ENCODE data around the gene PLSCR1.
"Not testable (repeated sequence)": the region's sequence is repeated elsewhere in the genome, so short reads cannot be mapped to it uniquely, and the experiment has no call there.

PLSCR1 gene

GRCh38 chr3:146513386-146514051, 30.9 kb downstream of the PLSCR1 start:
- no peak for DNase-seq (ENCODE audit: low spot score)

- no peak for DNase-seq (ENCODE audit: low spot score)
Measured at GRCh38 chr3:146511402-146512134, 32.8 kb downstream of the PLSCR1 start.

GRCh38 chr3:146507331-146508120, 36.9 kb downstream of the PLSCR1 start:
- no peak for DNase-seq (ENCODE audit: low spot score)

- no peak for DNase-seq (ENCODE audit: low spot score)
Measured at GRCh38 chr3:146505516-146505915, 38.9 kb downstream of the PLSCR1 start.

- DNase-seq (ENCODE audit: low spot score) = no peak
Measured at GRCh38 chr3:146504498-146505197, 39.8 kb downstream of the PLSCR1 start.

GRCh38 chr3:146503461-146504202, 40.8 kb downstream of the PLSCR1 start:
- no peak for DNase-seq (ENCODE audit: low spot score)

GRCh38 chr3:146502887-146503460, 41.4 kb downstream of the PLSCR1 start:
- DNase-seq (ENCODE audit: low spot score) = no peak

- no peak for DNase-seq (ENCODE audit: low spot score)
Measured at GRCh38 chr3:146501752-146502151, 42.7 kb downstream of the PLSCR1 start.

- no peak for DNase-seq (ENCODE audit: low spot score)
Measured at GRCh38 chr3:146499701-146500100, 44.7 kb downstream of the PLSCR1 start.

GRCh38 chr3:146498002-146498736, 46.2 kb downstream of the PLSCR1 start:
- DNase-seq (ENCODE audit: low spot score) = no peak

GRCh38 chr3:146497145-146497843, 47.1 kb downstream of the PLSCR1 start:
- DNase-seq (ENCODE audit: low spot score) = not testable (repeated sequence)

GRCh38 chr3:146496726-146497125, 47.7 kb downstream of the PLSCR1 start:
- no peak for DNase-seq (ENCODE audit: low spot score)

GRCh38 chr3:146496251-146496650, 48.2 kb downstream of the PLSCR1 start:
- no peak for DNase-seq (ENCODE audit: low spot score)

GRCh38 chr3:146493761-146494160, 50.6 kb downstream of the PLSCR1 start:
- no peak for DNase-seq (ENCODE audit: low spot score)

GRCh38 chr3:146493221-146493620, 51.2 kb downstream of the PLSCR1 start:
- DNase-seq (ENCODE audit: low spot score) = no peak

- no peak for DNase-seq (ENCODE audit: low spot score)
Measured at GRCh38 chr3:146491303-146491702, 53.1 kb downstream of the PLSCR1 start.

- no peak for DNase-seq (ENCODE audit: low spot score)
Measured at GRCh38 chr3:146485297-146485696, 59.1 kb downstream of the PLSCR1 start.

- DNase-seq (ENCODE audit: low spot score) = no peak
Measured at GRCh38 chr3:146476094-146476740, 68.2 kb downstream of the PLSCR1 start.

- not testable (repeated sequence) for DNase-seq (ENCODE audit: low spot score)
Measured at GRCh38 chr3:146474976-146475375, 69.4 kb downstream of the PLSCR1 start.
